ENCODE measurements around the gene C14orf119. TPM values are rescaled to one million over a fixed set of nuclear protein-coding genes. Genes with fewer than 3 reads are reported as not detected.
A peak's percentile ranks its signal among the peaks of the same experiment; 100 is the strongest.

C14orf119 gene
- total and polyA plus RNA-seq, 9 of the 15 experiments (the other 6 are each of a cell fraction or from before 2014, with no cell fraction given), result 36.7 to 251 (median 51.8) TPM

DNA sequence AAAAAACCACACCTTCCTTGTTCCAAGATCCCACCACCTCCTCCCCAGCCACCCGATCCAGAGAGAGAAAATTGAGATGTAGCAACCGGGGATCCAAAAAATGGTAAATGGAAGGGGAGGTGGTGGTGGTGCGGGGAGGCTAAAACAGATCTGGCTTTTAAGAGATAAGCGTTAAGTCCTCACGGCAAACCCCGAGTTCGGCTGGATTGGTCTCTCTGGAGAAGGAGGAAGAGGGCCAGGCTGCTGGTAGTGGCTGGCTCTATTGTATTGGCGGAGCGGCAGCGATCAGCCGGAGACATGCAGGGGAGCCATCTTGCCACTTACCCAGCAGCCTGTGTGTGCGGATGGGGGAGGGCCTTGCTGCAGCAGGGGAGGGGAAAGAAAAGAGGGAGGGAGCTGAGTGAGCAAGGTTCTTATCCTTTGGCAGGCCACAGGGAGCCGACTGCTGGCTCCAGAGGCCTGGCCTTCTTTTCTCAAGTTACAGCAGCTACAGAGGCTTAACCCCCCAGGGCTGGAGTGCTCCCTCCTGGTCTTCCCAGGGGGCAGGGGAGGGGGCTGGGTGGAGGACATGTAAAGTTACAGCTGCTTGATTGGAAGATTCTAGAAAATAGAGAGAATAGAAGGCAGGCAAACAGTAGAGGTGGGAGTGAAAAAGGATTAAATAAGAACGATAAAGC lies 23.9 kb upstream of the C14orf119 start (continued):
- TF ChIP-seq, protein P1, sequence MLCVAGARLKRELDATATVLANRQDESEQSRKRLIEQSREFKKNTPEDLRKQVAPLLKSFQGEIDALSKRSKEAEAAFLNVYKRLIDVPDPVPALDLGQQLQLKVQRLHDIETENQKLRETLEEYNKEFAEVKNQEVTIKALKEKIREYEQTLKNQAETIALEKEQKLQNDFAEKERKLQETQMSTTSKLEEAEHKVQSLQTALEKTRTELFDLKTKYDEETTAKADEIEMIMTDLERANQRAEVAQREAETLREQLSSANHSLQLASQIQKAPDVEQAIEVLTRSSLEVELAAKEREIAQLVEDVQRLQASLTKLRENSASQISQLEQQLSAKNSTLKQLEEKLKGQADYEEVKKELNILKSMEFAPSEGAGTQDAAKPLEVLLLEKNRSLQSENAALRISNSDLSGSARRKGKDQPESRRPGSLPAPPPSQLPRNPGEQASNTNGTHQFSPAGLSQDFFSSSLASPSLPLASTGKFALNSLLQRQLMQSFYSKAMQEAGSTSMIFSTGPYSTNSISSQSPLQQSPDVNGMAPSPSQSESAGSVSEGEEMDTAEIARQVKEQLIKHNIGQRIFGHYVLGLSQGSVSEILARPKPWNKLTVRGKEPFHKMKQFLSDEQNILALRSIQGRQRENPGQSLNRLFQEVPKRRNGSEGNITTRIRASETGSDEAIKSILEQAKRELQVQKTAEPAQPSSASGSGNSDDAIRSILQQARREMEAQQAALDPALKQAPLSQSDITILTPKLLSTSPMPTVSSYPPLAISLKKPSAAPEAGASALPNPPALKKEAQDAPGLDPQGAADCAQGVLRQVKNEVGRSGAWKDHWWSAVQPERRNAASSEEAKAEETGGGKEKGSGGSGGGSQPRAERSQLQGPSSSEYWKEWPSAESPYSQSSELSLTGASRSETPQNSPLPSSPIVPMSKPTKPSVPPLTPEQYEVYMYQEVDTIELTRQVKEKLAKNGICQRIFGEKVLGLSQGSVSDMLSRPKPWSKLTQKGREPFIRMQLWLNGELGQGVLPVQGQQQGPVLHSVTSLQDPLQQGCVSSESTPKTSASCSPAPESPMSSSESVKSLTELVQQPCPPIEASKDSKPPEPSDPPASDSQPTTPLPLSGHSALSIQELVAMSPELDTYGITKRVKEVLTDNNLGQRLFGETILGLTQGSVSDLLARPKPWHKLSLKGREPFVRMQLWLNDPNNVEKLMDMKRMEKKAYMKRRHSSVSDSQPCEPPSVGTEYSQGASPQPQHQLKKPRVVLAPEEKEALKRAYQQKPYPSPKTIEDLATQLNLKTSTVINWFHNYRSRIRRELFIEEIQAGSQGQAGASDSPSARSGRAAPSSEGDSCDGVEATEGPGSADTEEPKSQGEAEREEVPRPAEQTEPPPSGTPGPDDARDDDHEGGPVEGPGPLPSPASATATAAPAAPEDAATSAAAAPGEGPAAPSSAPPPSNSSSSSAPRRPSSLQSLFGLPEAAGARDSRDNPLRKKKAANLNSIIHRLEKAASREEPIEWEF (CRISPR knock-in tag; IDR thresholded peaks at IDR 0.05), result no peak
- TF ChIP-seq CHCHD3 (CRISPR knock-in tag; IDR thresholded peaks at IDR 0.05), result no peak
- no peak for TF ChIP-seq ARNT (IDR thresholded peaks at IDR 0.05)
- TF ChIP-seq, protein P2, sequence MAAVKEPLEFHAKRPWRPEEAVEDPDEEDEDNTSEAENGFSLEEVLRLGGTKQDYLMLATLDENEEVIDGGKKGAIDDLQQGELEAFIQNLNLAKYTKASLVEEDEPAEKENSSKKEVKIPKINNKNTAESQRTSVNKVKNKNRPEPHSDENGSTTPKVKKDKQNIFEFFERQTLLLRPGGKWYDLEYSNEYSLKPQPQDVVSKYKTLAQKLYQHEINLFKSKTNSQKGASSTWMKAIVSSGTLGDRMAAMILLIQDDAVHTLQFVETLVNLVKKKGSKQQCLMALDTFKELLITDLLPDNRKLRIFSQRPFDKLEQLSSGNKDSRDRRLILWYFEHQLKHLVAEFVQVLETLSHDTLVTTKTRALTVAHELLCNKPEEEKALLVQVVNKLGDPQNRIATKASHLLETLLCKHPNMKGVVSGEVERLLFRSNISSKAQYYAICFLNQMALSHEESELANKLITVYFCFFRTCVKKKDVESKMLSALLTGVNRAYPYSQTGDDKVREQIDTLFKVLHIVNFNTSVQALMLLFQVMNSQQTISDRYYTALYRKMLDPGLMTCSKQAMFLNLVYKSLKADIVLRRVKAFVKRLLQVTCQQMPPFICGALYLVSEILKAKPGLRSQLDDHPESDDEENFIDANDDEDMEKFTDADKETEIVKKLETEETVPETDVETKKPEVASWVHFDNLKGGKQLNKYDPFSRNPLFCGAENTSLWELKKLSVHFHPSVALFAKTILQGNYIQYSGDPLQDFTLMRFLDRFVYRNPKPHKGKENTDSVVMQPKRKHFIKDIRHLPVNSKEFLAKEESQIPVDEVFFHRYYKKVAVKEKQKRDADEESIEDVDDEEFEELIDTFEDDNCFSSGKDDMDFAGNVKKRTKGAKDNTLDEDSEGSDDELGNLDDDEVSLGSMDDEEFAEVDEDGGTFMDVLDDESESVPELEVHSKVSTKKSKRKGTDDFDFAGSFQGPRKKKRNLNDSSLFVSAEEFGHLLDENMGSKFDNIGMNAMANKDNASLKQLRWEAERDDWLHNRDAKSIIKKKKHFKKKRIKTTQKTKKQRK (IDR thresholded peaks at IDR 0.05; ENCODE audit: borderline replicate concordance, low read depth, low read length), result no peak
- no peak for TF ChIP-seq SFPQ (IDR thresholded peaks at IDR 0.05; ENCODE audit: low read depth, low read length)
- TF ChIP-seq CXXC5 (CRISPR knock-in tag; IDR thresholded peaks at IDR 0.05), result no peak
- no peak for TF ChIP-seq PYGO2 (tag; IDR thresholded peaks at IDR 0.05)
- no peak for TF ChIP-seq KDM4B (IDR thresholded peaks at IDR 0.05; ENCODE audit: borderline replicate concordance in 2 of 2, low read depth in 1 of 2)
- TF ChIP-seq EZH2 (IDR thresholded peaks at IDR 0.05; ENCODE audit: borderline replicate concordance, low read depth, low read length), result no peak
- TF ChIP-seq JUND (IDR thresholded peaks at IDR 0.05; ENCODE audit: borderline replicate concordance, low read depth, low read length), result peak; percentile 40; the same call in 1 of the 2 replicates
- no peak; the same call in 2 of the 3 replicates for TF ChIP-seq JUND (tag; IDR thresholded peaks at IDR 0.05; ENCODE audit: borderline replicate concordance, low read depth, low read length)
- no peak for TF ChIP-seq ZNF274 (IDR thresholded peaks at IDR 0.05; ENCODE audit: borderline replicate concordance, low read depth, low read length)
- no peak for TF ChIP-seq NFYB (IDR thresholded peaks at IDR 0.05; ENCODE audit: extremely low read depth, insufficient read length)
- TF ChIP-seq ZNF586 (CRISPR knock-in tag; conservative IDR thresholded peaks at IDR 0.05), result no peak
- TF ChIP-seq BCOR (IDR thresholded peaks at IDR 0.05), result no peak
- TF ChIP-seq ZNF445 (CRISPR knock-in tag; IDR thresholded peaks at IDR 0.05; ENCODE audit: low read depth), result no peak
- TF ChIP-seq CBX3 (IDR thresholded peaks at IDR 0.05; ENCODE audit: borderline replicate concordance in 1 of 2, low read length in 2 of 2), result no peak
- no peak for TF ChIP-seq ZC3H8 (IDR thresholded peaks at IDR 0.05)

All from K562 (cell line).